Trophoblast cell (in vitro differentiated cells and primary cell): ENCODE results near the gene SHISA5.
"Not testable (repeated sequence)": the region's sequence is repeated elsewhere in the genome, so short reads cannot be mapped to it uniquely, and the experiment has no call there.

ENCODE experiments used
- DNase-seq, 2 donors: peaks; one replicate each; pipeline ENCODE4 v3.0.0-alpha.2; 2016
- H2AFZ ChIP-seq: 2 replicates; pipeline ENCODE4 v1.6.1; 2013; ENCODE audit warnings: low read length, moderate library complexity, mild to moderate bottlenecking; ENCODE audit not compliant: insufficient read depth, poor library complexity
- H2AK5ac ChIP-seq: 2 replicates; pipeline ENCODE4 v1.6.1; 2013; ENCODE audit warnings: mild to moderate bottlenecking, low read length
- H2BK120ac ChIP-seq: 2 replicates; pipeline ENCODE4 v1.6.1; 2013; ENCODE audit warnings: low read length, mild to moderate bottlenecking, moderate library complexity; ENCODE audit not compliant: insufficient read depth, poor library complexity
- H2BK12ac ChIP-seq: 2 replicates; pipeline ENCODE4 v1.6.1; 2013; ENCODE audit warnings: mild to moderate bottlenecking, low read length, moderate library complexity
- H2BK5ac ChIP-seq: 2 replicates; pipeline ENCODE4 v1.6.1; 2013; ENCODE audit warnings: low read length, low read depth, moderate library complexity, mild to moderate bottlenecking; ENCODE audit not compliant: poor library complexity
- H3K14ac ChIP-seq: 2 replicates; pipeline ENCODE4 v1.6.1; 2013; ENCODE audit warnings: mild to moderate bottlenecking, low read length
- H3K18ac ChIP-seq: 2 replicates; pipeline ENCODE4 v1.6.1; 2013; ENCODE audit warnings: mild to moderate bottlenecking, low read length
- H3K23ac ChIP-seq: 2 replicates; pipeline ENCODE4 v1.6.1; 2013; ENCODE audit warnings: low read length
- H3K27ac ChIP-seq: 2 replicates; pipeline ENCODE4 v1.5.1; 2013; ENCODE audit warnings: low read depth, mild to moderate bottlenecking, inconsistent platforms, low read length, moderate library complexity
- H3K27me3 ChIP-seq: 2 replicates; pipeline ENCODE4 v1.6.1; 2013; ENCODE audit warnings: inconsistent platforms, mild to moderate bottlenecking, low read length, moderate library complexity; ENCODE audit not compliant: insufficient read depth
- H3K36me3 ChIP-seq, 2 experiments: 1 replicate in 1 of 2; 2 replicates in 1 of 2; pipeline ENCODE4 v1.6.1; 2013; ENCODE audit warnings: low read length in 2 of 2, mild to moderate bottlenecking in 2 of 2, moderate library complexity in 1 of 2; ENCODE audit not compliant: insufficient read depth in 2 of 2, control insufficient read depth in 1 of 2
- H3K4ac ChIP-seq: 2 replicates; pipeline ENCODE4 v1.6.1; 2013; ENCODE audit warnings: low read depth, mild to moderate bottlenecking, low read length, moderate library complexity
- H3K4me1 ChIP-seq, 2 experiments: 1 replicate in 1 of 2; 2 replicates in 1 of 2; pipeline ENCODE4 v1.6.1; 2013; ENCODE audit warnings: low read length in 2 of 2, mild to moderate bottlenecking in 2 of 2, moderate library complexity in 1 of 2; ENCODE audit not compliant: insufficient read depth in 2 of 2, control insufficient read depth in 1 of 2
- H3K4me2 ChIP-seq: 2 replicates; pipeline ENCODE4 v1.6.1; 2013; ENCODE audit warnings: inconsistent platforms, mild to moderate bottlenecking, low read length, moderate library complexity
- H3K4me3 ChIP-seq: 2 replicates; pipeline ENCODE4 v1.5.1; 2013; ENCODE audit warnings: mild to moderate bottlenecking, low read depth, low read length, inconsistent platforms
- H3K79me1 ChIP-seq: one replicate; pipeline ENCODE4 v1.6.1; 2013; ENCODE audit warnings: low read length
- H3K79me2 ChIP-seq: 2 replicates; pipeline ENCODE4 v1.6.1; 2013; ENCODE audit warnings: low read length, mild to moderate bottlenecking; ENCODE audit not compliant: control insufficient read depth, insufficient read depth, poor library complexity
- H3K9ac ChIP-seq: 2 replicates; pipeline ENCODE4 v1.6.1; 2013; ENCODE audit warnings: mild to moderate bottlenecking, low read length
- H3K9me3 ChIP-seq: 2 replicates; pipeline ENCODE4 v1.6.1; 2013; ENCODE audit warnings: low read depth, mild to moderate bottlenecking, control low read depth, inconsistent platforms, low read length; ENCODE audit not compliant: insufficient read depth
- H4K12ac ChIP-seq: 2 replicates; pipeline ENCODE4 v1.6.1; 2013; ENCODE audit warnings: low read depth, mild to moderate bottlenecking, low read length, moderate library complexity
- H4K8ac ChIP-seq: 2 replicates; pipeline ENCODE4 v1.6.1; 2013; ENCODE audit warnings: low read depth, mild to moderate bottlenecking, low read length, moderate library complexity
- H4K91ac ChIP-seq: one replicate; pipeline ENCODE4 v1.6.1; 2013; ENCODE audit warnings: low read depth, mild to moderate bottlenecking, low read length, moderate library complexity
- WGBS: extraction: QIAGEN DNeasy Blood & Tissue Kit; methylation state at CpG from one replicate; pipeline ENCODE4 v1.1.7; 2013; ENCODE audit warnings: missing lambda C conversion rate; ENCODE audit not compliant: insufficient read length, insufficient coverage; ENCODE audit errors: extremely low coverage; 5-methylcytosine and 5-hydroxymethylcytosine counted together

Gene SHISA5

GRCh38 chr3:48486952-48487351 is 17.0 kb downstream of the SHISA5 start:
- H3K9ac ChIP-seq, result no peak overlapping the region
- H2BK12ac ChIP-seq, result no peak overlapping the region
- H2BK5ac ChIP-seq, result no peak overlapping the region
- WGBS, result no CpG with 5 or more reads among the region's 5 CpGs
- peaks cover 0 to 3% of the 10 kb centered on the region in 2 experiments for H3K36me3 ChIP-seq
- no peak overlapping the region for H3K4me2 ChIP-seq
- H4K91ac ChIP-seq, result no peak overlapping the region
- no peaks in the 10 kb centered on the region for H3K79me2 ChIP-seq
- H3K27me3 ChIP-seq, result no peaks in the 10 kb centered on the region
- no peak overlapping the region for H2BK120ac ChIP-seq
- no peak overlapping the region for H4K12ac ChIP-seq
- no peaks in the 10 kb centered on the region for H3K4me1 ChIP-seq
- no peak overlapping the region for H2AK5ac ChIP-seq
- no peak overlapping the region for H2AFZ ChIP-seq
- H3K4me3 ChIP-seq, result peak overlapping the region; percentile 12
- peaks cover 2% of the 10 kb centered on the region for H3K79me1 ChIP-seq
- H3K4ac ChIP-seq, result no peak overlapping the region
- H3K27ac ChIP-seq, result no peak overlapping the region
- H4K8ac ChIP-seq, result no peak overlapping the region
- no peak for DNase-seq
- no peak overlapping the region for H3K14ac ChIP-seq
- no peaks in the 10 kb centered on the region for H3K9me3 ChIP-seq
- no peak overlapping the region for H3K18ac ChIP-seq
- H3K23ac ChIP-seq, result no peak overlapping the region

- WGBS, result no CpG with 5 or more reads among the region's 6 CpGs
- H3K4me2 ChIP-seq, result not testable (repeated sequence)
- H3K36me3 ChIP-seq, result peaks cover 6 to 15% of the 10 kb centered on the region in 2 experiments
Observed at GRCh38 chr3:48482822-48483221, 21.2 kb downstream of the SHISA5 start.

GRCh38 chr3:48480891-48481290 is 23.1 kb downstream of the SHISA5 start:
- not testable (repeated sequence) for H2BK5ac ChIP-seq, H4K8ac ChIP-seq, H3K14ac ChIP-seq, H3K27ac ChIP-seq, H3K4me1 ChIP-seq, H2BK12ac ChIP-seq, H2AK5ac ChIP-seq, H2BK120ac ChIP-seq, H3K18ac ChIP-seq, DNase-seq, H3K79me1 ChIP-seq, H3K4me2 ChIP-seq, H3K27me3 ChIP-seq, H3K9me3 ChIP-seq, H3K4me3 ChIP-seq, H3K9ac ChIP-seq, H3K79me2 ChIP-seq, H2AFZ ChIP-seq, H3K4ac ChIP-seq, H4K12ac ChIP-seq, H4K91ac ChIP-seq, H3K23ac ChIP-seq
- H3K36me3 ChIP-seq, result peaks cover 10 to 20% of the 10 kb centered on the region in 2 experiments
- no CpG with 5 or more reads among the region's 11 CpGs for WGBS

More at GRCh38 chr3:48482822-48483221, 21.2 kb downstream of the SHISA5 start:
- not testable (repeated sequence) for H3K27ac ChIP-seq, H3K9me3 ChIP-seq, H3K27me3 ChIP-seq, H4K91ac ChIP-seq, DNase-seq, H3K79me1 ChIP-seq, H3K4me1 ChIP-seq, H3K4me3 ChIP-seq, H2BK5ac ChIP-seq, H4K8ac ChIP-seq, H2AK5ac ChIP-seq, H3K4ac ChIP-seq, H4K12ac ChIP-seq, H3K9ac ChIP-seq, H3K18ac ChIP-seq, H3K79me2 ChIP-seq, H2BK12ac ChIP-seq, H2BK120ac ChIP-seq, H2AFZ ChIP-seq, H3K23ac ChIP-seq, H3K14ac ChIP-seq

GRCh38 chr3:48478626-48479555 is 25.1 kb downstream of the SHISA5 start:
- no peak for DNase-seq
- Histone ChIP-seq H3K4me1 (peaks cover 3 to 4% of the 10 kb centered on the region in 2 experiments), H3K27ac (no peak overlapping the region), H4K8ac (no peak overlapping the region), H4K91ac (no peak overlapping the region), H3K9me3 (no peaks in the 10 kb centered on the region), H3K23ac (no peak overlapping the region), H2AK5ac (no peak overlapping the region), H2AFZ (no peak overlapping the region), H2BK5ac (no peak overlapping the region), H3K4me2 (no peak overlapping the region), H3K18ac (no peak overlapping the region), H2BK12ac (no peak overlapping the region), H3K4ac (no peak overlapping the region), H3K36me3 (peaks cover 15 to 23% of the 10 kb centered on the region in 2 experiments), H4K12ac (no peak overlapping the region), H2BK120ac (no peak overlapping the region), H3K79me1 (peaks cover 1% of the 10 kb centered on the region), H3K14ac (no peak overlapping the region), H3K27me3 (no peaks in the 10 kb centered on the region), H3K9ac (no peak overlapping the region), H3K79me2 (no peaks in the 10 kb centered on the region), H3K4me3 (no peak overlapping the region)
- no CpG with 5 or more reads among the region's 19 CpGs for WGBS
